HepG2 (cell line): ENCODE measurements around the gene RGS14. TPM values are rescaled to one million over a fixed set of nuclear protein-coding genes. Genes with fewer than 3 reads are reported as not detected.

Experiments
- ERF ChIP-seq: IDR thresholded peaks from 2 replicates; pipeline ENCODE4 v1.6.1; 2018; ENCODE audit warnings: missing biosample characterization, missing genetic modification reagents
- RAD21 ChIP-seq: fragments of 450-650 bp; formaldehyde crosslinking; IDR thresholded peaks from 2 replicates; pipeline ENCODE4 v1.5.0; 2020; ENCODE audit warnings: mild to moderate bottlenecking
- SALL1 ChIP-seq: sonication (generic); formaldehyde crosslinking; IDR thresholded peaks from 2 replicates; pipeline ENCODE4 v1.8.0; 2022; ENCODE audit warnings: mild to moderate bottlenecking, missing genetic modification reagents
- ZNF263 ChIP-seq: sonication (generic); formaldehyde crosslinking; IDR thresholded peaks from 2 replicates; pipeline ENCODE4 v1.4.0; 2020; ENCODE audit warnings: missing genetic modification reagents
- ZNF567 ChIP-seq: sonication (generic); formaldehyde crosslinking; IDR thresholded peaks from 2 replicates; pipeline ENCODE4 v1.8.1; 2023; ENCODE audit warnings: mild to moderate bottlenecking, missing genetic modification reagents, borderline replicate concordance
- ZNF7 ChIP-seq: IDR thresholded peaks from 2 replicates; pipeline ENCODE4 v1.6.1; 2016; ENCODE audit warnings: missing biosample characterization, missing genetic modification reagents
- polyA plus RNA-seq, 8 experiments: library from polyadenylated mRNA; depleted of rRNA in 3 of 8; stranded (reverse) in 7 of 8; unstranded in 1 of 8; fragments of >200 nt; fragmentation: Illumina TruSeq in 4 of 8; extraction: Trizol in 4 of 8; gene quantifications; 2 replicates each; pipeline versions ENCODE4 v1.2.1 to v1.2.3, GENCODE V29; 2011 to 2016; ENCODE audit warnings: low read depth in 4 of 8, missing spikeins in 1 of 8, mixed read lengths in 1 of 8; ENCODE audit not compliant: insufficient read depth in 1 of 8
- total RNA-seq, 5 experiments: library from RNA; depleted of rRNA; stranded (reverse); fragments of >200 nt; fragmentation: Illumina TruSeq; extraction: Trizol; gene quantifications; 2 replicates each; pipeline ENCODE4 v1.2.3, GENCODE V29; 2016; ENCODE audit warnings: low read depth in 1 of 5
- TF ChIP-seq, protein P1 (sequence below): IDR thresholded peaks from 2 replicates; pipeline ENCODE4 v1.6.1; 2016; ENCODE audit warnings: missing compliant biosample characterization, missing genetic modification reagents, borderline replicate concordance
- TF ChIP-seq, protein P2 (sequence below): sonication (generic); formaldehyde crosslinking; IDR thresholded peaks from 2 replicates; pipeline ENCODE4 v1.8.1; 2023; ENCODE audit warnings: mild to moderate bottlenecking, inconsistent platforms, moderate library complexity, missing genetic modification reagents, borderline replicate concordance
- TF ChIP-seq, protein P3 (sequence below): IDR thresholded peaks from 2 replicates; pipeline ENCODE4 v1.6.1; 2016; ENCODE audit warnings: missing biosample characterization, missing genetic modification reagents, low read depth

The RGS14 gene
- total and polyA plus RNA-seq, 2 of the 13 experiments (the other 11 are each of a cell fraction or from before 2014, with no cell fraction given), result 11.1 to 17.2 TPM

DNA sequence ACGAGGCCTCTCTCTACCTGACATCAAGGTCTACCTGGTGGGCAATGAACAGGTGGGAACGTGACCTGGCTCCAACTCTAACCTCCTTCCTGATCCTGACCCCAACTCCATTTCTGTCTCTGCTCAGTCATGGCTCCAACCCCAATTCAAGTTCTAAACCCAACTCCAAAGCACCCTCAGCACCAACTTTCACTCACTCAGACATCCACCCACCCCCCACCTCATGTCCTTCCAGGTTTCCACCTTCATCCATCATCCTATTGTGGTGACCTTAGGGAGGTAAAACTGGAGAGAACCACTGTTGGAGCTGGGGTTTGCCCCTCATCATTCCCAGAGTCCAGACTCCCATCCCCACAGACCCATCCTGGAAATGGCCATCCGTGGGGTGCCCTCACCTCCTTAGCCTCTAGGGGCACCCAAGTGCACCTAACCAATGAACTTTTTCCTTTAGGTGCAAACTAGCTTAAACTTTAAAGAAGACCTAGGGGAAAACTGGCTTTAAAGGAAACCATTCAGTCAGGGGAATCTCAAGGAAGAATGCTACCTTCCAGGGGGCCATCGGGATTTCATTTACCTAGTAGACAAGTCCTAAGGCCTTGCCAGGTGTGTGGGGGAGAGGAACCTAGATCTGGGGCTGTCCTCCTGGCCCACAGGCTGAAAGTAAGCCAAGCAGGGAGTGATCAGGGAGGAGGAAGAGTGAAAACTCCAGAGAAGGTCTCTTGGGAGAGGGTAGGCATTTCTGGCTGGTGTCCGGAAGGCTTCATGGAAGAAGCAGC lies 11.3 kb downstream of the RGS14 start (continued):
- TF ChIP-seq, protein P1, sequence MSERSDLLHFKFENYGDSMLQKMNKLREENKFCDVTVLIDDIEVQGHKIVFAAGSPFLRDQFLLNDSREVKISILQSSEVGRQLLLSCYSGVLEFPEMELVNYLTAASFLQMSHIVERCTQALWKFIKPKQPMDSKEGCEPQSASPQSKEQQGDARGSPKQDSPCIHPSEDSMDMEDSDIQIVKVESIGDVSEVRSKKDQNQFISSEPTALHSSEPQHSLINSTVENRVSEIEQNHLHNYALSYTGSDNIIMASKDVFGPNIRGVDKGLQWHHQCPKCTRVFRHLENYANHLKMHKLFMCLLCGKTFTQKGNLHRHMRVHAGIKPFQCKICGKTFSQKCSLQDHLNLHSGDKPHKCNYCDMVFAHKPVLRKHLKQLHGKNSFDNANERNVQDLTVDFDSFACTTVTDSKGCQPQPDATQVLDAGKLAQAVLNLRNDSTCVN, result no peak
- no peak for TF ChIP-seq ZNF7 (CRISPR knock-in tag)
- no peak for TF ChIP-seq ERF (CRISPR knock-in tag)
- TF ChIP-seq, protein P2, sequence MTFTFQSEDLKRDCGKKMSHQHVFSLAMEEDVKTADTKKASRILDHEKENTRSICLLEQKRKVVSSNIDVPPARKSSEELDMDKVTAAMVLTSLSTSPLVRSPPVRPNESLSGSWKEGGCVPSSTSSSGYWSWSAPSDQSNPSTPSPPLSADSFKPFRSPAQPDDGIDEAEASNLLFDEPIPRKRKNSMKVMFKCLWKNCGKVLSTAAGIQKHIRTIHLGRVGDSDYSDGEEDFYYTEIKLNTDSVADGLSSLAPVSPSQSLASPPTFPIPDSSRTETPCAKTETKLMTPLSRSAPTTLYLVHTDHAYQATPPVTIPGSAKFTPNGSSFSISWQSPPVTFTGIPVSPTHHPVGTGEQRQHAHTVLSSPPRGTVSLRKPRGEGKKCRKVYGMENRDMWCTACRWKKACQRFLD (CRISPR knock-in tag), result 0 out of 2 replicates have a peak, but pooled peaks have one; percentile 22
- peak; percentile 24; the same call in 1 of the 2 replicates for TF ChIP-seq ZNF263
- no peak for TF ChIP-seq SALL1 (CRISPR knock-in tag)
- TF ChIP-seq RAD21 (CRISPR knock-in tag), result no peak
- TF ChIP-seq, protein P3, sequence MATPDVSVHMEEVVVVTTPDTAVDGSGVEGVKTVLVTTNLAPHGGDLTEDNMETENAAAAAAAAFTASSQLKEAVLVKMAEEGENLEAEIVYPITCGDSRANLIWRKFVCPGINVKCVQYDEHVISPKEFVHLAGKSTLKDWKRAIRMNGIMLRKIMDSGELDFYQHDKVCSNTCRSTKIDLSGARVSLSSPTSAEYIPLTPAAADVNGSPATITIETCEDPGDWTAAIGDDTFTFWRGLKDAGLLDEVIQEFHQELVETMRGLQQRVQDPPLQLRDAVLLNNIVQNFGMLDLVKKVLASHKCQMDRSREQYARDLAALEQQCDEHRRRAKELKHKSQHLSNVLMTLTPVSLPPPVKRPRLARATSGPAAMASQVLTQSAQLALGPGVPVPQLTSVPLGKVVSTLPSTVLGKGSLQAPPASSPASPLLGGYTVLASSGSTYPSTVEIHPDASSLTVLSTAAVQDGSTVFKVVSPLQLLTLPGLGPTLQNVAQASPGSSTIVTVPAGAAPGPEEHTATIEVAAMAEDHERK, result no peak
- TF ChIP-seq ZNF567 (CRISPR knock-in tag), result no peak
